IMR-90 (cell line): ENCODE data around the gene LAMC3. TPM values are rescaled to one million over a fixed set of nuclear protein-coding genes. Genes with fewer than 3 reads are reported as not detected.

Source experiments
- ATAC-seq: fragments of 200-7000 bp; cut with Tn5 transposase; 2 replicates; pipeline ENCODE4 v1.9.1; 2020; ENCODE audit warnings: low read depth, mild to moderate bottlenecking, moderate library complexity
- BruUV-seq: library from RNA; stranded (reverse); fragments of 400-500 nt; replicated peaks from 2 replicates; lab custom pipeline; 2021; lab: Mats Ljungman, UMichigan
- CTCF ChIA-PET: fragments of 300-600 bp; formaldehyde crosslinking; extraction: SDS; loops from one replicate; lab custom pipeline; 2021; ENCODE audit warnings: antibody characterized with exemption; lab: Yijun Ruan, JAX
- POLR2A ChIA-PET: fragments of 300-600 bp; sonication (Branson Sonifier 250); formaldehyde crosslinking; loops from one replicate; lab custom pipeline; 2022; ENCODE audit warnings: antibody characterized with exemption; ENCODE audit not compliant: unreplicated experiment; lab: Charles Lee
- DNase-seq: peaks from one replicate; pipeline ENCODE4 v3.0.0; 2013
- H2AFZ ChIP-seq: replicated peaks from 2 replicates; pipeline ENCODE3; 2013; ENCODE audit warnings: low read length, mild to moderate bottlenecking; ENCODE audit not compliant: poor library complexity
- H2AK5ac ChIP-seq: 2 replicates; pipeline ENCODE4 v1.6.1; 2013; ENCODE audit warnings: low read depth, low read length, inconsistent platforms
- H2AK9ac ChIP-seq: replicated peaks from 2 replicates; pipeline ENCODE3; 2013; ENCODE audit warnings: mild to moderate bottlenecking, low read depth, low read length, moderate library complexity; ENCODE audit not compliant: poor library complexity
- H2BK120ac ChIP-seq: 2 replicates; pipeline ENCODE4 v1.6.1; 2013; ENCODE audit warnings: low read depth, low read length, inconsistent platforms
- H2BK15ac ChIP-seq: 3 replicates; pipeline ENCODE4 v1.6.1; 2013; ENCODE audit warnings: low read depth, low read length, inconsistent platforms
- H2BK20ac ChIP-seq: 2 replicates; pipeline ENCODE4 v1.6.1; 2013; ENCODE audit warnings: low read depth, mild to moderate bottlenecking, inconsistent platforms, low read length, moderate library complexity
- H2BK5ac ChIP-seq: 2 replicates; pipeline ENCODE4 v1.6.1; 2013; ENCODE audit warnings: mild to moderate bottlenecking, low read depth, low read length, inconsistent platforms; ENCODE audit not compliant: poor library complexity, severe bottlenecking
- H3K14ac ChIP-seq: replicated peaks from 2 replicates; pipeline ENCODE4 v1.6.1; 2013; ENCODE audit warnings: low read depth, low read length, inconsistent platforms
- H3K18ac ChIP-seq: 2 replicates; pipeline ENCODE4 v1.6.1; 2013; ENCODE audit warnings: low read depth, low read length, control low read depth
- H3K23ac ChIP-seq: 2 replicates; pipeline ENCODE4 v1.6.1; 2013; ENCODE audit warnings: low read depth, low read length, inconsistent platforms
- H3K27ac ChIP-seq: 2 replicates; pipeline ENCODE4 v1.5.1; 2013; ENCODE audit warnings: mild to moderate bottlenecking, control low read depth, low read length; ENCODE audit not compliant: insufficient read depth
- H3K27me3 ChIP-seq: 2 replicates; pipeline ENCODE4 v1.6.1; 2013; ENCODE audit warnings: low read length; ENCODE audit not compliant: control insufficient read depth, insufficient read depth
- H3K36me3 ChIP-seq: 2 replicates; pipeline ENCODE4 v1.6.1; 2013; ENCODE audit warnings: low read length, mixed read lengths; ENCODE audit not compliant: control insufficient read depth, insufficient read depth
- H3K4ac ChIP-seq: 2 replicates; pipeline ENCODE4 v1.6.1; 2013; ENCODE audit warnings: low read depth, low read length, inconsistent platforms
- H3K4me1 ChIP-seq: 2 replicates; pipeline ENCODE4 v1.6.1; 2013; ENCODE audit warnings: low read length, mixed read lengths; ENCODE audit not compliant: control insufficient read depth, insufficient read depth
- H3K4me2 ChIP-seq: 2 replicates; pipeline ENCODE4 v1.6.1; 2013; ENCODE audit warnings: low read depth, mild to moderate bottlenecking, control low read depth, low read length, moderate library complexity
- H3K4me3 ChIP-seq: 2 replicates; pipeline ENCODE4 v1.5.1; 2013; ENCODE audit warnings: low read depth, mild to moderate bottlenecking, control low read depth, low read length, moderate library complexity; ENCODE audit not compliant: insufficient read depth
- H3K56ac ChIP-seq: 2 replicates; pipeline ENCODE4 v1.6.1; 2013; ENCODE audit warnings: low read length, inconsistent platforms; ENCODE audit not compliant: insufficient read depth; ENCODE audit errors: extremely low read depth
- H3K79me1 ChIP-seq, 2 experiments: 2 replicates each; pipeline ENCODE4 v1.6.1; 2013; ENCODE audit warnings: low read length in 2 of 2, inconsistent platforms in 1 of 2, low read depth in 1 of 2
- H3K9ac ChIP-seq: 2 replicates; pipeline ENCODE4 v1.6.1; 2013; ENCODE audit warnings: low read depth, low read length, control low read depth
- H3K9me1 ChIP-seq: 2 replicates; pipeline ENCODE4 v1.6.1; 2013; ENCODE audit warnings: low read length, inconsistent platforms; ENCODE audit not compliant: insufficient read depth
- H3K9me3 ChIP-seq: 2 replicates; pipeline ENCODE4 v1.6.1; 2013; ENCODE audit warnings: low read length; ENCODE audit not compliant: control insufficient read depth, insufficient read depth
- H4K20me1 ChIP-seq: 2 replicates; pipeline ENCODE4 v1.6.1; 2013; ENCODE audit warnings: low read length, inconsistent platforms; ENCODE audit not compliant: insufficient read depth
- H4K5ac ChIP-seq: 2 replicates; pipeline ENCODE4 v1.6.1; 2013; ENCODE audit warnings: mild to moderate bottlenecking, low read depth, low read length, control low read depth
- H4K8ac ChIP-seq, 2 experiments: 2 replicates each; pipeline ENCODE4 v1.6.1; 2013; ENCODE audit warnings: low read depth in 2 of 2, low read length in 2 of 2, control low read depth in 1 of 2, inconsistent platforms in 1 of 2
- H4K91ac ChIP-seq: 2 replicates; pipeline ENCODE4 v1.6.1; 2013; ENCODE audit warnings: low read depth, low read length, inconsistent platforms; ENCODE audit not compliant: insufficient read depth
- BHLHE40 ChIP-seq: fragments of 150-350 bp; IDR thresholded peaks from 2 replicates; pipeline ENCODE4 v1.6.1; 2016; ENCODE audit warnings: mild to moderate bottlenecking, low read depth, low read length
- CEBPB ChIP-seq: IDR thresholded peaks from 2 replicates; pipeline ENCODE4 v1.6.1; 2012; ENCODE audit warnings: low read depth, low read length, improper control_type of control experiment
- CHD1 ChIP-seq: IDR thresholded peaks from 2 replicates; pipeline ENCODE4 v1.6.1; 2012; ENCODE audit warnings: low read depth, low read length, improper control_type of control experiment
- FOS ChIP-seq: fragments of 150-350 bp; IDR thresholded peaks from 2 replicates; pipeline ENCODE4 v1.6.1; 2016; ENCODE audit warnings: low read depth, low read length
- MAFK ChIP-seq: IDR thresholded peaks from 2 replicates; pipeline ENCODE4 v1.6.1; 2012; ENCODE audit warnings: low read depth, low read length, improper control_type of control experiment
- MXI1 ChIP-seq: IDR thresholded peaks from 2 replicates; pipeline ENCODE4 v1.6.1; 2012; ENCODE audit warnings: low read depth, mild to moderate bottlenecking, low read length, moderate library complexity, borderline replicate concordance
- NFE2L2 ChIP-seq: fragments of 150-350 bp; IDR thresholded peaks from 2 replicates; pipeline ENCODE4 v1.6.1; 2016; ENCODE audit warnings: low read depth, mild to moderate bottlenecking, low read length
- POLR2A ChIP-seq: IDR thresholded peaks from 2 replicates; pipeline ENCODE4 v1.6.1; 2012; ENCODE audit warnings: mild to moderate bottlenecking, low read depth, low read length
- RAD21 ChIP-seq: IDR thresholded peaks from 2 replicates; pipeline ENCODE4 v1.6.1; 2012; ENCODE audit warnings: low read length, improper control_type of control experiment
- RCOR1 ChIP-seq: IDR thresholded peaks from 2 replicates; pipeline ENCODE4 v1.6.1; 2012; ENCODE audit warnings: mild to moderate bottlenecking, low read length, improper control_type of control experiment; ENCODE audit not compliant: insufficient replicate concordance
- RFX5 ChIP-seq: IDR thresholded peaks from 2 replicates; pipeline ENCODE4 v1.8.0; 2012; ENCODE audit warnings: low read depth, mild to moderate bottlenecking, low read length, moderate library complexity
- USF2 ChIP-seq: fragments of 150-350 bp; IDR thresholded peaks from 2 replicates; pipeline ENCODE4 v1.6.1; 2017; ENCODE audit warnings: mild to moderate bottlenecking, antibody characterized with exemption, low read length, low read depth
- WGBS, 2 experiments: methylation state at CpG; one replicate each; pipeline versions ENCODE4 v1.1.5 to v1.1.7; 2013; ENCODE audit warnings: missing lambda C conversion rate in 2 of 2; ENCODE audit not compliant: insufficient read length in 1 of 2; ENCODE audit errors: extremely low coverage in 2 of 2; 5-methylcytosine and 5-hydroxymethylcytosine counted together
- dilution Hi-C: fragments of 300-500 bp; cut with HindIII; formaldehyde crosslinking; loops from one replicate; pipeline ENCODE4 v1.14.3; 2018; ENCODE audit warnings: low sequenced_read_pairs; ENCODE audit not compliant: unreplicated experiment
- in situ Hi-C: fragments of 300-500 bp; cut with MboI; formaldehyde crosslinking; loops from 3 replicates; pipeline ENCODE4 v1.14.3; 2019; ENCODE audit warnings: low sequenced_read_pairs, inconsistent platforms, mixed read lengths
- intact Hi-C: fragments of 100-400 bp; cut with micrococcal nuclease; formaldehyde crosslinking; loops from 2 replicates; pipeline ENCODE4 v1.10.0; 2022
- polyA plus RNA-seq, 3 experiments: library from polyadenylated mRNA; depleted of rRNA; stranded (reverse); fragments of >200 nt; gene quantifications; 2 replicates each; pipeline ENCODE4 v1.2.3, GENCODE V29; 2012; ENCODE audit warnings: low replicate concordance in 1 of 3
- total RNA-seq: library from RNA; depleted of rRNA; stranded (reverse); fragments of >200 nt; gene quantifications from 2 replicates; pipeline ENCODE4 v1.2.3, GENCODE V29; 2012
- TF ChIP-seq, protein P1 (sequence below): fragments of 150-350 bp; IDR thresholded peaks from 2 replicates; pipeline ENCODE4 v1.6.1; 2016; ENCODE audit warnings: low read depth, mild to moderate bottlenecking, low read length, moderate library complexity, borderline replicate concordance

The LAMC3 gene
- total and polyA plus RNA-seq, 2 of the 4 experiments (the other 2 are of a cell fraction): not detected

- TF ChIP-seq USF2 (0 out of 2 replicates have a peak, but pooled peaks have one; percentile 17), BHLHE40 (no peak), NFE2L2 (no peak)
Observed at GRCh38 chr9:131008909-131009618, at the start of gene LAMC3 (continued).

- H2AK5ac ChIP-seq: peak overlapping the region; percentile 23; the same call in 1 of the 2 replicates
- POLR2A ChIA-PET: no interaction called here
- H3K4ac ChIP-seq: peak overlapping the region; percentile 22; the same call in 1 of the 2 replicates
- no peak overlapping the region for H3K18ac ChIP-seq
- H2BK5ac ChIP-seq: no peak overlapping the region
- peaks cover 3% of the 10 kb centered on the region; the same call in 1 of the 2 replicates for H3K9me3 ChIP-seq
- intact Hi-C loops: no loop called here
- no peak overlapping the region for H2AK9ac ChIP-seq
- no peaks in the 10 kb centered on the region for H4K20me1 ChIP-seq
- H3K27me3 ChIP-seq: peaks cover 12% of the 10 kb centered on the region; the same call in 1 of the 2 replicates
- H3K27ac ChIP-seq: no peak overlapping the region
- no peak overlapping the region for H2AFZ ChIP-seq
- no peaks in the 10 kb centered on the region for H3K36me3 ChIP-seq
- H3K14ac ChIP-seq: no peak overlapping the region
- H3K56ac ChIP-seq: no peak overlapping the region
- no peak for ATAC-seq
- no peak overlapping the region for H3K23ac ChIP-seq
- peak overlapping the region; percentile 64; the same call in 1 of the 3 replicates for H2BK15ac ChIP-seq
- H3K4me1 ChIP-seq: peaks cover 10% of the 10 kb centered on the region
- no peak overlapping the region for H3K9ac ChIP-seq
- H3K79me1 ChIP-seq: no peaks in the 10 kb centered on the region
- no peak overlapping the region for H3K4me2 ChIP-seq
- no peak overlapping the region for H4K5ac ChIP-seq
- H3K9me1 ChIP-seq: peaks cover 19% of the 10 kb centered on the region
- CTCF ChIA-PET: no interaction called here
- H3K4me3 ChIP-seq: no peak overlapping the region
- peak overlapping the region; percentile 20; the same call in 1 of the 2 replicates for H2BK20ac ChIP-seq
- in situ Hi-C loops: no loop called here
- no peak overlapping the region for H4K8ac ChIP-seq
- 60% methylated on average over 1 of the region's 9 CpGs; no CpG with 5 or more reads in 1 of the 2 experiments for WGBS, 2 experiments
- 0 out of 2 replicates have a peak overlapping the region, but pooled peaks have one; percentile 67 for H2BK120ac ChIP-seq
- H4K91ac ChIP-seq: no peak overlapping the region; the same call in 1 of the 2 replicates
- dilution Hi-C loops: no loop called here
- no peak for DNase-seq
- no TSS peak for BruUV-seq
- TF ChIP-seq FOS (no peak), POLR2A (no peak), RAD21 (no peak), MXI1 (no peak), MAFK (no peak), USF2 (no peak), BHLHE40 (no peak), CHD1 (no peak), NFE2L2 (no peak), RCOR1 (no peak), RFX5 (no peak), CEBPB (no peak)
- TF ChIP-seq, protein P1, sequence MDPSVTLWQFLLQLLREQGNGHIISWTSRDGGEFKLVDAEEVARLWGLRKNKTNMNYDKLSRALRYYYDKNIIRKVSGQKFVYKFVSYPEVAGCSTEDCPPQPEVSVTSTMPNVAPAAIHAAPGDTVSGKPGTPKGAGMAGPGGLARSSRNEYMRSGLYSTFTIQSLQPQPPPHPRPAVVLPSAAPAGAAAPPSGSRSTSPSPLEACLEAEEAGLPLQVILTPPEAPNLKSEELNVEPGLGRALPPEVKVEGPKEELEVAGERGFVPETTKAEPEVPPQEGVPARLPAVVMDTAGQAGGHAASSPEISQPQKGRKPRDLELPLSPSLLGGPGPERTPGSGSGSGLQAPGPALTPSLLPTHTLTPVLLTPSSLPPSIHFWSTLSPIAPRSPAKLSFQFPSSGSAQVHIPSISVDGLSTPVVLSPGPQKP: no peak
Observed at GRCh38 chr9:130959809-130960334, 49.1 kb upstream of the LAMC3 start.
